Erythroblast (primary cell): Measurements from ENCODE around the gene B3GNT5.

Source experiments
- GATA1 ChIP-seq: IDR thresholded peaks from 2 replicates; pipeline ENCODE4 v1.6.1; 2011; ENCODE audit warnings: low read depth, mild to moderate bottlenecking, control low read depth, low read length, moderate library complexity
- POLR2A ChIP-seq: IDR thresholded peaks from 2 replicates; pipeline ENCODE4 v1.6.1; 2011; ENCODE audit warnings: mild to moderate bottlenecking, low read length

GRCh38 chr3:183252973-183253527, at the start of gene B3GNT5:
- TF ChIP-seq POLR2A: no peak
- no peak for TF ChIP-seq GATA1
